Measurements from ENCODE around the gene PRR5L.
"Not testable (repeated sequence)": the region's sequence is repeated elsewhere in the genome, so short reads cannot be mapped to it uniquely, and the experiment has no call there.

The PRR5L gene

DNA sequence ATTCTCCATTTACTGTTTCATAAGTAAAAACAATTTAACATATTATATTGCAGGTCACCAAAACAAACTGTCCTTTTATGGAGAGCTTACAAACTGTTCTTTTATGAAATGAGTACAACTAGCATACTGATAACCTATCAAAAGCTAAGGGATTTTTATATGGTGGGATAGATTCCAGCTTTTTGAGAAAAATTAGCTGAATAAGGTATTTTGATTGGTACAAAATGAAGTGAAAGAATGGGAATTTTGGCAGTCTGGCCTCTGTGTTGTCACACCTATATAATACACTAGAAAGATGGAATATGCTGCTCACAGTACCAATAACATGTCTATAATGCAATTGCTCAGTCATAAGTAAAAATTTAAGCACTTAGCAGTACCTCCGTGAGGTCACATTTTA is 202.6 kb downstream of the PRR5L start:
- Histone ChIP-seq H3K36me3 (ENCODE audit: control insufficient read depth, insufficient read depth, low read length, severe bottlenecking) (peaks cover 56% of the 10 kb centered on the region), H3K27me3 (replicated peaks; ENCODE audit: control insufficient read depth, insufficient read depth, low read length) (no peaks in the 10 kb centered on the region), H3K4me1 (ENCODE audit: control insufficient read depth, insufficient read depth, low read length) (peaks cover 10% of the 10 kb centered on the region), H3K9ac (ENCODE audit: low read length) (no peak overlapping the region), H3K4me3 (ENCODE audit: low read length) (no peak overlapping the region), H3K9me3 (ENCODE audit: control insufficient read depth, low read length) (no peaks in the 10 kb centered on the region)
- DNase-seq (ENCODE audit: low read depth) = no peak

DNA sequence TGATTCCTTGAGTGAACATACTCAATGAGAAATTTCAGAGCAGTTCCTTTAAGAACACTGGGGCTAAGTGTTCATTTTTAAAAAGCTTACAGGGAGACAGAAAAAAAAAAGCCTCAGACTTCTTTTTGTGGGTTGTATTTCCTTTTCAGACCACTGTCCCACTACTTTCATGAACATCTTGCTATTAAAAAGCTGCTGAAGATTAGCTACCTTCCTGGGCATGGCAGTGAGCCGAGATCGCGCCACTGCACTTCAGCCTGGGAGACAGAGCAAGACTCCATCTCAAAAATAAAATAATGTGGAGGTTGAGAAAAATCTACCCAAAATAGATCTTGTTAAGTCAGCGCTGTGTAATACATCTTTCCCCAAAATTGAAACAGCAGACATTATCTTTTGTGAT is 203.2 kb downstream of the PRR5L start:
- no peak for DNase-seq (ENCODE audit: low read depth)
- Histone ChIP-seq H3K9ac (ENCODE audit: low read length) (no peak overlapping the region), H3K4me3 (ENCODE audit: low read length) (no peak overlapping the region), H3K4me1 (ENCODE audit: control insufficient read depth, insufficient read depth, low read length) (peaks cover 10% of the 10 kb centered on the region), H3K27me3 (replicated peaks; ENCODE audit: control insufficient read depth, insufficient read depth, low read length) (no peaks in the 10 kb centered on the region), H3K9me3 (ENCODE audit: control insufficient read depth, low read length) (no peaks in the 10 kb centered on the region), H3K36me3 (ENCODE audit: control insufficient read depth, insufficient read depth, low read length, severe bottlenecking) (peaks cover 50% of the 10 kb centered on the region)

DNA sequence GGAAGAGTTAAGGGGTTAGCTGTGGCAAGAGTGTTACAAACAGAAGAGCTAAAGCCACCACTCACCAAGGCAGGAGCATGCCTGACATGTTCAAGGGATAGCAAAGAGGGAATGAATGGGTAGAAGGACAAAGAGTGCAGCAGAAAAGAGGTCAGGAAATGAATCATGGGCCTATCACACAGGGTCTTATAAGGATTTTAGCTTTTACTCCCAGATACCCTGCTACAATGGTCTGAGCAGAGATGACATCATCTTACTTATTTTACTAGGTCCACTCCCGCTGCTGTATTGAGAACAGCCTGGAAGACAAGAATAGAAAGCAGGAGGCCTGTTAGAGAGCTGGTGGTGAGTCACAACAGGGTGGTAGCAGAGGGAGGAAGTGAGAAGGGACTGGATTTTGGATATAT is 204.2 kb downstream of the PRR5L start:
- no peaks in the 10 kb centered on the region for H3K27me3 ChIP-seq (replicated peaks; ENCODE audit: control insufficient read depth, insufficient read depth, low read length)
- no peak overlapping the region for H3K9ac ChIP-seq (ENCODE audit: low read length)
- H3K9me3 ChIP-seq (ENCODE audit: control insufficient read depth, low read length) = no peaks in the 10 kb centered on the region
- H3K4me3 ChIP-seq (ENCODE audit: low read length) = no peak overlapping the region
- peak; percentile 80 for DNase-seq (ENCODE audit: low read depth)
- H3K36me3 ChIP-seq (ENCODE audit: control insufficient read depth, insufficient read depth, low read length, severe bottlenecking) = peaks cover 44% of the 10 kb centered on the region
- H3K4me1 ChIP-seq (ENCODE audit: control insufficient read depth, insufficient read depth, low read length) = peaks cover 10% of the 10 kb centered on the region

DNA sequence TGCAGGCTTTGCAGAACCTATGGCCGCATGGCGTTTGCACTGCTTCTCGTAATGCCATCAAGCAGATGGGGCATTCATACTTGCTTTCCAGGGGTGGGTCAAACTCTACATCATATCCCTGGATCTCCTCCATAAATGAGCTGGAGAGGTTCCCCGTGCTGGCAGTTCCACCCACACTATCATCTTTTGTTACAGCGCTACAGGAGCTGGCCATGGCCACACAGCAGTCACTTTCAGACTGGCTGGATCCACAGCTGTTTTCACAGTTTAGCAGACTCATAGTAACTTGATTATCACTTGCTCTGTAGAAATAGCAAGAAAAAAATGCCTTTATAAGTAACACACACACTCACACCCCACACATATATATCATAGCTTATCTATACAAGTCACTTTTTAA is 205.1 kb downstream of the PRR5L start:
- peaks cover 10% of the 10 kb centered on the region for H3K4me1 ChIP-seq (ENCODE audit: control insufficient read depth, insufficient read depth, low read length)
- no peaks in the 10 kb centered on the region for H3K27me3 ChIP-seq (replicated peaks; ENCODE audit: control insufficient read depth, insufficient read depth, low read length)
- peaks cover 36% of the 10 kb centered on the region for H3K36me3 ChIP-seq (ENCODE audit: control insufficient read depth, insufficient read depth, low read length, severe bottlenecking)
- H3K9me3 ChIP-seq (ENCODE audit: control insufficient read depth, low read length) = no peaks in the 10 kb centered on the region
- H3K9ac ChIP-seq (ENCODE audit: low read length) = no peak overlapping the region
- no peak overlapping the region for H3K4me3 ChIP-seq (ENCODE audit: low read length)
- DNase-seq (ENCODE audit: low read depth) = no peak

DNA sequence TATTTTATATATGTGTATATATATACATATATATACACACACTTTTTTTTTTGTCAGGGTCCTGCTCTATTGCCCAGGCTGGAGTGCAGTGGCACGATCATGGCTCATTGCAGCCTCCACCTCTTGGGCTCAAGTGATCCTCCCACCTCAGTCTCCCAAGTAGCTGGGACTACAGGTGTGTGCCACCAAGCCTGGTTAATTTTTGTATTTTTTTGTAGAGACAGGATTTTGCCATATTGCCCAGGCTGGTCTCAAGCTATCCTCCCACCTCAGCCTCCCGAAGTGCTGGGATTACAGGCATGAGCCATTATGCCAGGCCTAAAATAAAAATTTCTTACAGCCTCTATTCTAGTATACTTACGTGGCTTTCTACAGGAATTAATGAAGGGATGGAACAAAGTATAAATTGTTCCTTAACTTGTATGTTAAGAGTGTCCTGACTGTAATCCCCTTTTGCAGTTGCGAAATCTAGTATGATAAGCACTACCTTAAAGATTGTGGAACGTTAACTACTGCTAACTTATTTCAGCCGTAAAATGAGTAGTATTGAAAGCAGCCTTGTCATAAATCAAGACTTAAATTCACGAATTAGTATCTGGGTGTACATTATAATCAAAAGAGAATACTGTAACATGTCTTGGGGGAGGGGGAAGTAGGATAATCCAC is 211.9 kb downstream of the PRR5L start:
- H3K4me3 ChIP-seq (ENCODE audit: low read length) = peak overlapping the region; percentile 97

DNA sequence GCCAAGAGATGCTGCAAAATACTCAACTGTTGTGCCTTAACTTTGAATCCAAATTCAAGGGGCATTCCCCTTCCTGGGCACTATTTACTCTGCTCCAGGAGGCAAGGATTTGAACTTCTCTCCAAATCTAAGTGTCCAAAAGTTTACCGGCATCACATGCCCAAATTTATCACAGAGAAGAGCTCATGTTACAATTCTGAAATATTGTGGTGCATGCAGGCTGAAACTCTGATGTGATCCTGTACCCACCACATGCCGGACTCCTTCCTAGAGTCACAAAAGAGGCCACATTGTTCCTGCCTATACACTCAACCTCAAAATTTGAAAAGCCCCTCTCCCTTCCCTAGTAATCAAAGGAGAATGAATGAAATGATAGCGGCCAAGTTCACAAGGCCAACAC is 212.7 kb downstream of the PRR5L start:
- DNase-seq (ENCODE audit: low read depth) = peak; percentile 51
- peak overlapping the region; percentile 95 for H3K9ac ChIP-seq (ENCODE audit: low read length)
- peaks cover 1% of the 10 kb centered on the region for H3K9me3 ChIP-seq (ENCODE audit: control insufficient read depth, low read length)
- H3K4me1 ChIP-seq (ENCODE audit: control insufficient read depth, insufficient read depth, low read length) = peaks cover 9% of the 10 kb centered on the region
- H3K4me3 ChIP-seq (ENCODE audit: low read length) = peak overlapping the region; percentile 97
- peaks cover 3% of the 10 kb centered on the region for H3K36me3 ChIP-seq (ENCODE audit: control insufficient read depth, insufficient read depth, low read length, severe bottlenecking)
- no peaks in the 10 kb centered on the region for H3K27me3 ChIP-seq (replicated peaks; ENCODE audit: control insufficient read depth, insufficient read depth, low read length)

More for the DNA sequence above, 211.9 kb downstream of the PRR5L start:
- no peaks in the 10 kb centered on the region for H3K27me3 ChIP-seq (replicated peaks; ENCODE audit: control insufficient read depth, insufficient read depth, low read length)
- peaks cover 10% of the 10 kb centered on the region for H3K4me1 ChIP-seq (ENCODE audit: control insufficient read depth, insufficient read depth, low read length)
- no peaks in the 10 kb centered on the region for H3K9me3 ChIP-seq (ENCODE audit: control insufficient read depth, low read length)
- H3K9ac ChIP-seq (ENCODE audit: low read length) = no peak overlapping the region
- peaks cover 3% of the 10 kb centered on the region for H3K36me3 ChIP-seq (ENCODE audit: control insufficient read depth, insufficient read depth, low read length, severe bottlenecking)
- DNase-seq (ENCODE audit: low read depth) = peak; percentile 18

DNA sequence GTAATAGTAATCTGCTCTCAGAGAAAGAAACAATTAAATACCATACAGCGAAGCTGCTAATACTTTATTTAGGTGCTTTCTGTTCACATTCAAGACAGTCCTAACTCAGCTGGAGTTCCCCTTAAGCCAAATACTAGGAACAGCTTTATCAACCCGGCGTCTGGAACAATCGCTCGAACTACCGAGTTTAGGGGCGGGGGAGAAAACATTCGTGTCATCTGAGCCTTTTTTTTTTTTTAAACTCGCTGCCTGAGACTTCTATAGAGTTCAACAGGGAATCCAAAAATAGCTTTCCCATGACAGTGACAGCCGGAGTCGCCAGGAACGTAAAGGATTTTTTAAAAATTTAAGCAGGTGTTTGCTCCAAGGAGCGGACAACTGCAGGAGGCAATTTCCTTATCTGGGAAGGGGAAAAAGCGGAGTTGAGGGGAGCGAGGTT is 213.1 kb downstream of the PRR5L start:
- peaks cover 9% of the 10 kb centered on the region for H3K4me1 ChIP-seq (ENCODE audit: control insufficient read depth, insufficient read depth, low read length)
- H3K9me3 ChIP-seq (ENCODE audit: control insufficient read depth, low read length) = peaks cover 6% of the 10 kb centered on the region
- peak overlapping the region; percentile 97 for H3K4me3 ChIP-seq (ENCODE audit: low read length)
- no peaks in the 10 kb centered on the region for H3K27me3 ChIP-seq (replicated peaks; ENCODE audit: control insufficient read depth, insufficient read depth, low read length)
- peaks cover 3% of the 10 kb centered on the region for H3K36me3 ChIP-seq (ENCODE audit: control insufficient read depth, insufficient read depth, low read length, severe bottlenecking)
- H3K9ac ChIP-seq (ENCODE audit: low read length) = peak overlapping the region; percentile 95
- peak; percentile 76 for DNase-seq (ENCODE audit: low read depth)

DNA sequence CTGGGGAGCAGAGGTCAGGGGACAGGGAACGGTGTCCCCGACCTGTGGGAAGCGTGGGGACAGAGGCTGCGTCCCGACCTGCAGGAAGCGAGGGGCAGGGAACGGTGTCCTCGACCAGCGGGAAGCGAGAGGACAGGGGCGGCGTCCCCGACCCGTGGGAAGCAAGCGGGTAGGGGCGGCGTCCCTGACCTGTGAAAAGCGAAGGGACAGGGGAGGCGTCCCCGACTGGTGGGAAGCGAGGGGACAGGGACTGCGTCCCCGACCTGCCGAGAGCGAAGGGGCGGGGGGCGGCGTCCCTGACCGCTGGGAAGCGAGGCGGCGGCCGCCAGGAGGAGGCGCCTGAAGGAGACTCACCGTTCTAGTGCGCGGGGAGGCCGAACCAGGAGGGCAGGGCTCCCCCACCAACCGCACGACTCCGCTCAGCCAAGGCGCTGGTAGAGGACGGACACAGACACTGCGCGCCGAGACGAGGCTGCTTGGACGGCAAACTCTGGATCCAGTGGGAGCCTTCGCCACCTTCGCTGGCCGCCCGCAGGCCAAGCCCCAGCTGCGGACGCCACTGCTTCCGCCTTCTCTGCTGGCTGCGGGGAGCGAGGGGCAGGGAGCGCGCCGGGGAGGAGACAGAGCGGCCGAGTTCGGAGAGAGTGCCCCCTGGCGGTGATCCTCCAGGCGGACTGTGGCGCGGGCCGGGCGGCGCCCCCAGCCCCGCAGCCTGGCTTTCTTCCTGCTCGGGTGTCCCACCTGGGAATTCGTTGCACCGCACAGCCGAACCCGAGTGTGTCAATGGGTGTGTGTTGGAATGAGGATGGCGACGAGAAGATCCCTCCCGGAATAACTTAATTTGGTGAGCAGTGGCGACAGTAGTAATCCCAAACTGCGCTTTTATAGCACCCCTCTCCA is 213.9 kb downstream of the PRR5L start, which contains the start of gene TRAF6:
TSS of gene TRAF6 (minus strand) at position 579 of the 900 bp plus-strand sequence. CDS start 8,757 bp downstream, outside the sequence.
- DNase-seq (ENCODE audit: low read depth) = peak; percentile 96
- peaks cover 9% of the 10 kb centered on the region for H3K4me1 ChIP-seq (ENCODE audit: control insufficient read depth, insufficient read depth, low read length)
- peaks cover 9% of the 10 kb centered on the region for H3K9me3 ChIP-seq (ENCODE audit: control insufficient read depth, low read length)
- H3K27me3 ChIP-seq (replicated peaks; ENCODE audit: control insufficient read depth, insufficient read depth, low read length) = no peaks in the 10 kb centered on the region
- H3K36me3 ChIP-seq (ENCODE audit: control insufficient read depth, insufficient read depth, low read length, severe bottlenecking) = peaks cover 1% of the 10 kb centered on the region
- peak within 1 kb of the TSS; percentile 97 for H3K4me3 ChIP-seq (ENCODE audit: low read length)
- peak within 1 kb of the TSS; percentile 95 for H3K9ac ChIP-seq (ENCODE audit: low read length)

DNA sequence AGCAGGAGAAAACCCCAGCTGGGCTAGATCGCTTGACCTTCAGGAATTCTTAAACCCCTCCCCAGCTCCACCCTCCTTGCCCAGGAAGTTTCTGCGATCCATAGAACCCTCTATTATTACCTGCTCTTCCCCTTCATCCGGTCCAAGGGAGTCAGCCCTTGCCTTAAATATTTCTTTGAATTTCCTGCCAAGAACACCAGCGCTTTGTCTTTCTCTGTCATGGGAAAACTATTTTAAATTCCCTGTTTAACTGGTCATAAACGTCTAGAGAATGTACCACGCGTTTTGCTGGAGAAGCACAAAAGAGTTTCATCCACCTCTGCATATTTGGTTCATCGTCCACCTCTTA is 214.5 kb downstream of the PRR5L start:
- Histone ChIP-seq H3K9me3 (ENCODE audit: control insufficient read depth, low read length) (peaks cover 9% of the 10 kb centered on the region), H3K4me1 (ENCODE audit: control insufficient read depth, insufficient read depth, low read length) (peaks cover 9% of the 10 kb centered on the region), H3K4me3 (ENCODE audit: low read length) (peak overlapping the region; percentile 97), H3K36me3 (ENCODE audit: control insufficient read depth, insufficient read depth, low read length, severe bottlenecking) (no peaks in the 10 kb centered on the region), H3K27me3 (replicated peaks; ENCODE audit: control insufficient read depth, insufficient read depth, low read length) (no peaks in the 10 kb centered on the region), H3K9ac (ENCODE audit: low read length) (peak overlapping the region; percentile 95)
- DNase-seq (ENCODE audit: low read depth) = peak; percentile 38

DNA sequence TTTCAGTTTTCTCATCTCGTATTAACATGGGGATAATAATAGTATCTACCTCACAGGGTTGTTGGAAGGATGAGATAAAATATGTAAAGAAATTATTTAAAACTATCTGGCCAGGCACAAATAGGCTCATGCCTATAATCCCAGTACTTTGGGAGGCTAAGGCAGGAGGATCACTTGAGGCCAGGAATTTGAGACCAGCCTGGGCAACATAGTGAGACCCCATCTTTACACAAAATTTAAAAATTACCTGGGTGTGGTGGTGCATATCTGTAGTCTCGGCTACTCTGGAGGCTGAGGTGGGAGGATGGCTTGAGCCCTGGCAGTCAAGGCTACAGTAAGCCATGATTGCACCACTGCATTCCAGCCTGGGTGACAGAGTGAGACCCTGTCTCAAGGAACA is 215.0 kb downstream of the PRR5L start:
- not testable (repeated sequence) for H3K4me1 ChIP-seq (ENCODE audit: control insufficient read depth, insufficient read depth, low read length); H3K27me3 ChIP-seq (replicated peaks; ENCODE audit: control insufficient read depth, insufficient read depth, low read length); DNase-seq (ENCODE audit: low read depth); H3K9me3 ChIP-seq (ENCODE audit: control insufficient read depth, low read length); H3K36me3 ChIP-seq (ENCODE audit: control insufficient read depth, insufficient read depth, low read length, severe bottlenecking)
- peak overlapping the region; percentile 97 for H3K4me3 ChIP-seq (ENCODE audit: low read length)
- H3K9ac ChIP-seq (ENCODE audit: low read length) = peak overlapping the region; percentile 95

DNA sequence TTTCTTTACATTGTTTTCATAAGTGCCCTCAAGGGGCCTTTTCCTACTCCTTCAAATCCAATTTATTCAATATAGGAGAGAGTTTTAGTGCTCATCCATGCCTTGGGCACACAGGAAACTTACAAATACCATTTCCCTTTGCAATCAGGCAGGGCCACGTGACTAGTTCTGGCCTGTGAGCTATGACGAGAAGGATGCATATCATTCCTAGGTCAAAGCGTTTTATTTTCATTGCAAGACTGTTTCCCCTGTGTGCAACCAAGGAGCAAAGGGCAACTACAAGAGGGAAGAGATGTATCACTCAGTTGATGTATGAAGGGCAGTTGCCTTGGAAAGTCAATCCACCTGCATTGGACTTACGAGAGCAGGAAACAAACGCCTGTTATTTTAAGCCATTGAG is 215.9 kb downstream of the PRR5L start:
- Histone ChIP-seq H3K36me3 (ENCODE audit: control insufficient read depth, insufficient read depth, low read length, severe bottlenecking) (no peaks in the 10 kb centered on the region), H3K9ac (ENCODE audit: low read length) (no peak overlapping the region), H3K4me3 (ENCODE audit: low read length) (no peak overlapping the region), H3K27me3 (replicated peaks; ENCODE audit: control insufficient read depth, insufficient read depth, low read length) (no peaks in the 10 kb centered on the region), H3K4me1 (ENCODE audit: control insufficient read depth, insufficient read depth, low read length) (peaks cover 9% of the 10 kb centered on the region), H3K9me3 (ENCODE audit: control insufficient read depth, low read length) (peaks cover 9% of the 10 kb centered on the region)
- no peak for DNase-seq (ENCODE audit: low read depth)
